ENCODE measurements around the gene ENC1. TPM values are rescaled to one million over a fixed set of nuclear protein-coding genes. Genes with fewer than 3 reads are reported as not detected.

The ENC1 gene
- total and polyA plus RNA-seq, 10 of the 15 experiments (the other 5 are each of a cell fraction or from before 2014, with no cell fraction given): 8.2 to 55.5 (median 32.1) TPM

- TF ChIP-seq PBX3 (IDR thresholded peaks at IDR 0.05; ENCODE audit: insufficient replicate concordance, low read depth, low read length) (no peak), NBN (IDR thresholded peaks at IDR 0.05) (peak; percentile 89), RUNX3 (IDR thresholded peaks at IDR 0.05; ENCODE audit: low read length) (peak; percentile 36), FOS (IDR thresholded peaks at IDR 0.05; ENCODE audit: borderline replicate concordance, extremely low read depth, insufficient read length) (no peak), NKRF (conservative IDR thresholded peaks at IDR 0.05) (peak; percentile 35; the same call in 1 of the 2 replicates), CBX5 (IDR thresholded peaks at IDR 0.05; ENCODE audit: low read depth) (0 out of 2 replicates have a peak, but pooled peaks have one; percentile 24), KLF5 (IDR thresholded peaks at IDR 0.05; ENCODE audit: partially characterized antibody) (peak; percentile 74), CHD2 (IDR thresholded peaks at IDR 0.05; ENCODE audit: borderline replicate concordance, low read depth, low read length) (no peak; the same call in 1 of the 2 replicates), LARP7 (IDR thresholded peaks at IDR 0.05) (no peak; the same call in none of the 2 replicates), PML (IDR thresholded peaks at IDR 0.05; ENCODE audit: low read length) (peak; percentile 74; the same call in 1 of the 2 replicates), ASH2L (IDR thresholded peaks at IDR 0.05; ENCODE audit: borderline replicate concordance, low read depth) (no peak), PAX5 (IDR thresholded peaks at IDR 0.05; ENCODE audit: borderline replicate concordance, low read depth, low read length) (no peak), BHLHE40 (IDR thresholded peaks at IDR 0.05; ENCODE audit: borderline replicate concordance in 1 of 2, low read depth in 2 of 2, low read length in 1 of 2) (peak; percentile 7 to 71; a peak in 2 of 4 replicates), MAX (IDR thresholded peaks at IDR 0.05; ENCODE audit: low read depth, low read length) (0 out of 2 replicates have a peak, but pooled peaks have one; percentile 21), POLR2A (IDR thresholded peaks at IDR 0.05; ENCODE audit: low read depth, low read length) (peak; percentile 97), IKZF2 (IDR thresholded peaks at IDR 0.05) (peak in 1 of 2 experiments; percentile 73), SUZ12 (IDR thresholded peaks at IDR 0.05; ENCODE audit: unreplicated experiment) (no peak), EED (IDR thresholded peaks at IDR 0.05; ENCODE audit: low read depth) (0 out of 2 replicates have a peak, but pooled peaks have one; percentile 13), SIN3A (IDR thresholded peaks at IDR 0.05; ENCODE audit: low read depth, low read length) (no peak), IKZF1 (conservative IDR thresholded peaks at IDR 0.05) (peak; percentile 62), NR2F1 (conservative IDR thresholded peaks at IDR 0.05) (0 out of 2 replicates have a peak, but pooled peaks have one; percentile 17), E4F1 (IDR thresholded peaks at IDR 0.05; ENCODE audit: borderline replicate concordance, partially characterized antibody) (no peak), ZNF274 (IDR thresholded peaks at IDR 0.05; ENCODE audit: insufficient read depth, insufficient read length) (no peak), MYB (IDR thresholded peaks at IDR 0.05; ENCODE audit: borderline replicate concordance, low read depth, low read length) (no peak), PAX8 (IDR thresholded peaks at IDR 0.05) (no peak), HDGF (IDR thresholded peaks at IDR 0.05) (0 out of 2 replicates have a peak, but pooled peaks have one; percentile 22)
Observed at GRCh38 chr5:74640450-74640953, at the start of gene ENC1 (continued).

Data from GM12878 (cell line).